Hematopoietic multipotent progenitor cell (in vitro differentiated cells): Measurements from ENCODE around the gene DCAF8. TPM values are rescaled to one million over a fixed set of nuclear protein-coding genes. Genes with fewer than 3 reads are reported as not detected.

ENCODE experiments used
- DNase-seq, 3 donors: peaks; one replicate each; pipeline ENCODE4 v3.0.0-alpha.2; 2011 to 2015; ENCODE audit warnings: low read depth in 2 of 3, low spot score in 2 of 3
- total RNA-seq: library from RNA; depleted of rRNA; stranded (reverse); fragments of >200 nt; gene quantifications from one replicate; pipeline ENCODE4 v1.2.3, GENCODE V29; 2012

DCAF8 gene
- total RNA-seq, 1 donor = 98.8 TPM

DNA sequence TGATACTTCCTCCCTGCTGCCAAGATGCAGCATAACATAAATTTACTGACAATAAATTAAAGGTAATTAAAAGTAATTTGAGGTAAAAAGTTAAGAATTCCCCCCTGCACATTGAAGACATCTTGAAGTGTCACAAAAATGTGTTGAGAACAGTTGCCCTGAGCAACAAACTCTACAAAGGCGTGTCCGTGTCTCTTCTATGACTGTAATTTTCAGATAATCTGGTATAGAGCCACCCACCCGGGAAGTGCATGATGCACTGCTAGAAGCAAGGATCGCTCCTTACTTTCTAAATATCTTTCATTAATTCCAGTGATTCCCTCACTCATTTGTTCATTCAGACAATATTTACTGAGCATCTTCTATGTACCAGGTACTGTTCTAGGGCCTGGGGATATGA is 83.0 kb downstream of the DCAF8 start:
- DNase-seq = no peak

DNA sequence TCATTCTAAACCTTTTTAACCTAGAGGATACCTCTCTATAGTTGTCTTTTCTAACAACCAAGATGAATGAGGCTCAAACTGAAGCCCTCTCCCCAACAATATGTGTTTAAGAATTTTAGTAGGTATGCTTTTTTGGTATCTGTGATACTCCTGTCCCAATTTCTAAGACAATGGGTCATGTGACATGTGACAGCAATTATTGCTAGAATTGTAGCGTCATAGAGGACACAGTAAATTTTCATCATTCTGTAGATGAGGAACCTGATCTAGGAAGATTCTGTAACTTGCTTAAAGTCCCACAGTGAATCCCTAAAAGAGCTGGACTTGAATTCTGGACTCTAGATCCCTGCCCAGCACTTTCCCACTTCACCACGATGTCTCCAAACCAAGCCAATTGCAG is 83.6 kb downstream of the DCAF8 start:
- no peak for DNase-seq

DNA sequence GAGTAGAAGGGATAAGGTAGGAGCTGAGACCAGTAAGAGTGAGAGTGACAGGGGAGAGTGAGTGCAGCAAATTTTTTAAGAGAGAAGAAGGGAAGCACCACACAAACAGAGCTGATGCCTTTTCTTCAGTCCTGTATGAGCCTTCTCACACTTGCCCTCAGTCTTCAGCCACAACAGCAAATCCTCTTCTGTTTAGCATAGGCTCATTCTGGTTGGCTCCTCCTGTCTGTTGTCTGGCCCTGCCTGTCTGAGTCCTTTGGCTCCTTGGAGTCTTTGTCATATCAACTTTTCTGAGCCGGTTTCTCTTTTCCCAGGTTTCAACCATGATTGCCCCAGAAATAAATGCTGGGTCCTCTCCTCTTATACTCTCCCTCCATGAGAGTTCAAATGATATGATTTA is 84.7 kb downstream of the DCAF8 start:
- DNase-seq = no peak

DNA sequence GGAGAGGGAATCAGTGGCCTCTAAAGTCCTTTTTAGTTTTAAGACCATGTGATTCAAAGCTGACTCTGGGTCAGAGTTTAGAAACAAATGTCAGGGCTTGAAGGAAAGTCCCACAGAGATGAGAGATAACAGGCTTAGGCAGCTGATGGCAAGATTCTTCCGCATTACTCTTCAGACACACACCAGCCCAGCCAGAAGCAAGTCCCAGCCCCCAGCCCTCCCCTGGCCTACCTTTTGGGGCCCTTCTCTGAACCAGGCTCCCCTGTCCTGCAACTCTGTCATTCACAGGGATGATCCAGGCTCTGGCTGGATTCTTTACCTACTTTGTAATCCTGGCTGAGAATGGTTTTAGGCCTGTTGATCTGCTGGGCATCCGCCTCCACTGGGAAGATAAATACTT is 85.1 kb downstream of the DCAF8 start:
- no peak for DNase-seq

DNA sequence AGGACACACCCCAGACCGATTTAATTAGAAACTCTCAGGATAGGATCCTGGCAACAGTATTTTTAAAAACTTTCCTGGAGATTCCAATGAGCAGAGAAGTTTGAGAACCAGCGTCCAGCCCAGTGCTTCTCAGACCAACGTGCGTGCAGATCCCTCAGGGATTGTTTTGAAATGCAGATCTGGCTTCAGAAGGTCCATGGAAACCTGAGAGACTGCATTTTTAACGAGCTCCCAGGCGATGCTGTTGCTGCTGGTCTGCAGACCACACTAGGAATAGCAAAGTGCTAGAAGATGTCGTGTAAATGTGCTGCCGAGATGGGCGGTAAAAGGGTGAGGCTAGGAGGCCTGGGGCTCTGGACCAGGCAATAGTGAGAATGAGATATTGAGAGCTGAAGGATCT is 90.4 kb downstream of the DCAF8 start:
- no peak for DNase-seq

DNA sequence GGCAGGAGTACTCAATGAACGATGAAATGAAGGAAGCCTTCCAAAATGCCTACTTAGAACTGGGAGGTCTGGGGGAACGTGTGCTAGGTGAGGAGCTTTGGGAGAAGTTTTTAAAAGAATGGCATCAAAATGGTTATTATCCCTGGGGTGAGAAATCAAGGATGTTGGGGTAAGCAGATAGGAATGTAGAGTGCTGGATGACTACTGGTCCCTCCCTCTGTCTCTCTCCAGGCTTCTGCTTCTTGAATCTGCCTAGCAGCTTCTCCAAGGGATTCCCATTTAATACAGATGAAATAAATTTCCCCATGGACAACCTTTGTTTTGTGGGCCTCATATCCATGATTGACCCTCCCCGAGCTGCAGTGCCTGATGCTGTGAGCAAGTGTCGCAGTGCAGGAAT is 91.0 kb downstream of the DCAF8 start:
- no peak for DNase-seq

DNA sequence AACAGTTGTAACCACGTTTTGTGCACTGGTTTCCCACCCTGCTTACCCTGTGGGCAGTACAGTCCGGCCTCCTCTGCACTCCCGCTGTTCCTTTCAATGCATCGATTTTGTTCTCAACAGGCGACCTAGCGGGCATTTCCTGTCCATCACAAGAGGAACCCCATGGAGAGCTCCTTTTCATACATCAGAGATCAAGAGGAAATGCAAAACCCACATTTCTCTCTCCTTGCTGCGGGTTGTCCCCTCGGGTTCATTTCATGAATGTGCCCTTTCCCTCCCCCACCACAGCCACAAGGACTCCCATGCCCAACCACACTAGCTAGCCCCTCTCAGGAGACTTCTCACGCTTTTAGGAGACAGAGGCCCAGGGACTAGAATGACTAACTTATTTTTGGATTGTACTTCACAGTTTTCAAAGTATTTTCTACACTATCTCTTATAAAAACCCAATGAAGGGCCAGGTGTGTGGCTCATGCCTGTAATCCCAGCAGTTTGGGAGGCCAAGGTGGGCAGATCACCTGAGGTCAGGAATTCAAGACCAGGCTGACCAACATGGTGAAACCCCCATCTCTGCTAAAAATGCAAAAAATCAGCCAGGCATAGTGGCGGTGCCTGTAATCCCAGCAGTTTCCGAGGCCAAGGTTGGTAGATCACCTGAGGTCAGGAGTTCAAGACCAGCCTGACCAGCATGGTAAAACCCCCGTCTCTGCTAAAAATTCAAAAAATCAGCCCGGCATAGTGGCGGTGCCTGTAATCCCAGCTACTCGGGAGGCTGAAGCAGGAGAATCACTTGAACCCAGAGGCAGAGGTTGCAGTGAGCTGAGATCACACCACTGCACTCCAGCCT is 92.6 kb downstream of the DCAF8 start:
- DNase-seq = peak in 1 of 3 donors; percentile 66

DNA sequence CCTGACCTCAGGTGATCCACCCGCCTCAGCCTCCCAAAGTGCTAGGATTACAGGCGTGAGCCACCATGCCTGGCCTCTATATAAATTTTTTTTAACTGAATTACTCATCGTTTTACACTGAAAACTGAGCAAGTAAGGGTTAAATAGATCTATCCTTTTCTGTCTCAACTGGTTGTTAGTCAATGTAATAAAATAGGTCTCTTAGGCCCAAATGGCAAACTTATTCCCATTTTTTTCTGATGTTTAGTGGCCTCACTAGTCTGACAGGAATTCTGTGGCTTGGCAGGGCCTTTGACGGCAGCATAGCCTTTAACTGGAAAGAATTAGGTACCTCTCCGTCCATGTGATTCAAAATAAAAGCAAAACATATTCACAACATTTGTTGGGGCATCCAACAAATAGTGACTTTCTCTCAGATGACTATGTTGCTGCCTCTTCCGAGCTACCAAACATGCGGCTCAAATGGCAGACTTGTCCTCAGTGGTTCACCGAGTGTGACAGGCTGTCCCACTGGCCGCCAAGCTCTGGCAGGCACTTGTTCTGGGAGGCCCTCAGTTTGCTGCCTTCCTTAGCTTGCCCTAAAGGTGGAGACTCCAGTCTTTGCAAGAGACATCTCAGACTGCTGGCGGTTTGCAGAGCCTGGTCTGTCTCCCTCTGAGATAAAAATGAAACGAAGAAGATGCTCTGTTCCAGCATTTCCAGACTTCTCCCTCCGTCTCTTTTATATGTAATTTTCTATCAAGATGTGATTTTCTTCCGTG is 93.6 kb downstream of the DCAF8 start:
- no peak for DNase-seq

DNA sequence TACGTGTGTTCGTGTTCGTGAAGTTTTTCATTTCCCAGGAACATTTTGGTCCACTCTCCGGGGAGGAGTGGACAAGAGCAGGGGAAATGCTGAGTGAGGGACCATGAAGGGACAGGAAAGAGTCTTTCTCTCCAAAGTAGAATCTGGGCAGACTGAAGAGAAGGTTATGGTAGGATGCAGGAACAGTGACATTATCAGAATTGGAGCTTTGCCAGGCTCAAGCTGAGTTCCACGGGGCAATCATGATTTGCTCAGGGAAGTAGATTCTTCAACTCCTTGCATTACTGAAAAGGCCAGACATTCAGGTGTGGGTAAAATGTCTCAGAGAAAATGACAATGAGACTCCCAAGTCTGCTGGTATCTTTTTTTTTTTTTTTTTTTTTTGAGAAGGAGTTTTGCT is 94.3 kb downstream of the DCAF8 start:
- DNase-seq = no peak

DNA sequence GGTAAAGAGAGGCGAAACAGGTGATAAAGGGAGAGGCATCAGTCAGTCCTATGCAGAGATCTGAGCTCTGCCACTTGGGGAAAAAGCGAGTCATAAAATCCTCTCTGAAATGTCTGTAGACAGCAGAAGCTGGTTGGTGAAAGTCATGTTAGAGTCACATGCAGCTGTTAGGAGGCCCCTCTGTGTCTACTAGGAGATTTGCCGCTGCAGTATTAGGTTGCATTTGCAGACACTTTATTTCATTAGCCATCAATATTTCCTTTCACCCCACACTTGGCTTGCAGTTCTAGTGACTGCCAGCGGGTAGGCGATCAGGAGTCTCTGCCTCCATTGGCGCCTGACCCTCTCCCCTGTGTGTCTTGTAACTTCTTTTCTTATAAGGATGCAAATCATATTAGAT is 94.8 kb downstream of the DCAF8 start:
- DNase-seq = peak in 2 of 3 donors; percentile 8 to 39

DNA sequence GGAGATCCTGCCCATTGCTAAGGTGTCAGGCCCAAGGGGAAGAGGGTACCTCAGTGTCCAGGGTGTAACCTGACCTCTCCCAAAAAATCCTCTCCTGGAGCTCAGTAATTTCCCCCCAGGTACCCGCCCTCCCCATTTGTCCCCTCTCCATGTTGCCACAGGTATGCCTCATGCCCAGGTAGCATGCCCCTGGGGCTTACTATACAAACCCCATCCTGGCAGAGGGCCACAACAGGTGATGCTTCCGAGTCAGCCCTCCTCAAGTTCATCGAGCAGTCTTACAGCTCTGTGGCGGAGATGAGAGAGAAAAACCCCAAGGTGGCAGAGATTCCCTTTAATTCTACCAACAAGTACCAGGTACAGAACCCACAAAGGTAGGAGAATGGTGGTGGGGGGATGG is 95.3 kb downstream of the DCAF8 start:
- no peak for DNase-seq

DNA sequence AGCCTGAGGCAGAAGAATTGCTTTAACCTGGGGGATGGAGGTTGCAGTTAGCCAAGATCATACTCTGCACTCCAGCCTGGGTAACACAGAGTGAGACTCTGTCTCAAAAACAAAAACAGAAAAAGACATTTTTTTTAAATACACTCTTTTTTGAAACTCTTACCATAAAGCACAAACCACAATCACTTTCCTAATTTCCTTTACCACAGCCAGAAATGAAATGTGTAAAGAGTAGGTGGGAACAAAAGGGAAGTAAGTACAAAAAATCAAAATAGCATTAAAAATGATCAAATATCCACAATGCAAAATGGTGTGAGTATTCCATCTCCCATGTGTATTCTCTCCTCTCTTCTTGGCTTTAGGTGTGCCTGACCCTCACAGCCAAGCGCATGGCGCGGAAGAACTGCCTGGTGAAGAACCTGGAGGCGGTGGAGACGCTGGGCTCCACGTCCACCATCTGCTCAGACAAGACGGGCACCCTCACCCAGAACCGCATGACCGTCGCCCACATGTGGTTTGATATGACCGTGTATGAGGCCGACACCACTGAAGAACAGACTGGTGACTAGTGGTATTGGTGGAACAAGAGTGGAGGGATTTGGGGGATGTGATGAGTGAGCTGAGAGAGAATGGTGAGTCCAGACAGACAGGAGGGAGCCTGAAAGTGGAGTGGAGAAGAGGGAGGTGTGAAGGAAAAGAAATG is 96.0 kb downstream of the DCAF8 start:
- DNase-seq = peak in 1 of 3 donors; percentile 54

Other genes with a start within 250 kb of the DCAF8 start
- gene PIGM, start 230.6 kb downstream of the DCAF8 start, total RNA-seq = 6.5 TPM
- under 0.01 TPM for gene KCNJ10, start 192.4 kb downstream of the DCAF8 start, total RNA-seq
- gene KCNJ9, start 181.0 kb downstream of the DCAF8 start, total RNA-seq = not detected
- gene IGSF8, start 163.9 kb downstream of the DCAF8 start, total RNA-seq = 52.0 TPM
- not detected for gene ATP1A2, start 146.8 kb downstream of the DCAF8 start, total RNA-seq
- gene ATP1A4, start 110.9 kb downstream of the DCAF8 start, total RNA-seq = under 0.01 TPM
- gene CASQ1, start 72.0 kb downstream of the DCAF8 start, total RNA-seq = not detected
- gene PEA15, start 57.2 kb downstream of the DCAF8 start, total RNA-seq = 23.7 TPM
- 16.4 TPM for gene PEX19, start 22.6 kb upstream of the DCAF8 start, total RNA-seq
- gene COPA, start 80.7 kb upstream of the DCAF8 start, total RNA-seq = 93.2 TPM
- 77.3 TPM for gene NCSTN, start 80.8 kb upstream of the DCAF8 start, total RNA-seq
- not detected for gene NHLH1, start 104.5 kb upstream of the DCAF8 start, total RNA-seq
- gene VANGL2, start 138.0 kb upstream of the DCAF8 start, total RNA-seq = 3.8 TPM